22Rv1 (cell line): ENCODE data around the gene CNTN5.

Experiments
- CTCF ChIP-seq: fragments of 450-650 bp; IDR thresholded peaks from 2 replicates; pipeline ENCODE4 v1.5.1; 2017; ENCODE audit warnings: mild to moderate bottlenecking
- ZFX ChIP-seq: fragments of 450-650 bp; IDR thresholded peaks from 2 replicates; pipeline ENCODE4 v1.6.1; 2017; ENCODE audit warnings: antibody characterized with exemption, borderline replicate concordance

- TF ChIP-seq CTCF (no peak), ZFX (no peak)
Measured at GRCh38 chr11:99234534-99234933, 213.8 kb downstream of the CNTN5 start.
